Hepatocyte (in vitro differentiated cells): Measurements from ENCODE around the gene ZNF521. TPM values are rescaled to one million over a fixed set of nuclear protein-coding genes. Genes with fewer than 3 reads are reported as not detected.

Experiments used
- DNase-seq: peaks from one replicate; pipeline ENCODE4 v3.0.0-alpha.2; 2016; ENCODE audit warnings: low spot score
- H2AFZ ChIP-seq: fragments of 200-600 bp; sonication (generic); 2 replicates; pipeline ENCODE4 v1.6.0; 2016; ENCODE audit warnings: antibody characterized with exemption, mild to moderate bottlenecking
- H3K27ac ChIP-seq: fragments of 200-600 bp; sonication (generic); 2 replicates; pipeline ENCODE4 v1.5.1; 2016; ENCODE audit warnings: mild to moderate bottlenecking
- H3K27me3 ChIP-seq: fragments of 200-600 bp; sonication (generic); 2 replicates; pipeline ENCODE4 v1.6.1; 2016
- H3K36me3 ChIP-seq: fragments of 200-600 bp; sonication (generic); replicated peaks from 2 replicates; pipeline ENCODE4 v1.5.1; 2016; ENCODE audit warnings: low read depth; ENCODE audit not compliant: insufficient read depth
- H3K4me1 ChIP-seq: fragments of 200-600 bp; sonication (generic); 2 replicates; pipeline ENCODE4 v1.5.1; 2016; ENCODE audit warnings: mild to moderate bottlenecking, moderate library complexity; ENCODE audit not compliant: insufficient read depth
- H3K4me2 ChIP-seq: fragments of 200-600 bp; sonication (generic); 2 replicates; pipeline ENCODE4 v1.6.0; 2016
- H3K4me3 ChIP-seq: fragments of 200-600 bp; sonication (generic); 2 replicates; pipeline ENCODE4 v1.5.1; 2016; ENCODE audit warnings: mild to moderate bottlenecking
- H3K79me2 ChIP-seq: fragments of 200-600 bp; sonication (generic); 2 replicates; pipeline ENCODE4 v1.6.0; 2017; ENCODE audit warnings: mild to moderate bottlenecking
- H3K9me2 ChIP-seq: fragments of 200-600 bp; sonication (generic); replicated peaks from 2 replicates; pipeline ENCODE4 v1.6.0; 2017; ENCODE audit warnings: mild to moderate bottlenecking; ENCODE audit not compliant: insufficient read depth
- H3K9me3 ChIP-seq: fragments of 200-600 bp; sonication (generic); 2 replicates; pipeline ENCODE4 v1.5.1; 2016; ENCODE audit warnings: low read depth, mild to moderate bottlenecking
- H4K20me1 ChIP-seq: fragments of 200-600 bp; sonication (generic); 2 replicates; pipeline ENCODE4 v1.6.0; 2016; ENCODE audit warnings: mild to moderate bottlenecking; ENCODE audit not compliant: insufficient read depth, poor library complexity, severe bottlenecking
- CTCF ChIP-seq: fragments of 200-600 bp; sonication (generic); IDR thresholded peaks from 2 replicates; pipeline ENCODE4 v1.5.1; 2016; ENCODE audit warnings: antibody characterized with exemption, mild to moderate bottlenecking; ENCODE audit not compliant: poor library complexity
- EZH2 ChIP-seq: fragments of 200-600 bp; sonication (generic); IDR thresholded peaks from 2 replicates; pipeline ENCODE4 v1.6.1; 2016; ENCODE audit warnings: antibody characterized with exemption, mild to moderate bottlenecking, borderline replicate concordance
- EZH2phosphoT487 ChIP-seq: fragments of 200-600 bp; sonication (generic); IDR thresholded peaks from one replicate; pipeline ENCODE4 v1.6.1; 2018; ENCODE audit warnings: antibody characterized with exemption, mild to moderate bottlenecking, low read depth, moderate library complexity; ENCODE audit not compliant: unreplicated experiment, severe bottlenecking
- WGBS: methylation state at CpG from one replicate; pipeline ENCODE4 v1.1.6; 2016; ENCODE audit warnings: low lambda C conversion rate; ENCODE audit errors: missing lambda C conversion rate; 5-methylcytosine and 5-hydroxymethylcytosine counted together
- polyA plus RNA-seq: library from polyadenylated mRNA; unstranded; fragments of >200 nt; fragmentation: Nextera tagmentation; extraction: Ambion mirVana; gene quantifications from 2 replicates; pipeline ENCODE4 v1.2.1, GENCODE V29; 2016
- total RNA-seq: library from RNA; depleted of rRNA; stranded (reverse); fragments of >200 nt; gene quantifications from 2 replicates; pipeline ENCODE4 v1.2.3, GENCODE V29; 2014

ZNF521 gene
- total and polyA plus RNA-seq, 2 experiments from 2014 or later = 9.0 to 16.3 TPM

- H3K9me2 ChIP-seq = no peaks in the 10 kb centered on the region
- no peaks in the 10 kb centered on the region for H3K36me3 ChIP-seq
- no peaks in the 10 kb centered on the region for H3K9me3 ChIP-seq
- H3K4me2 ChIP-seq = no peak overlapping the region
- no peaks in the 10 kb centered on the region for H4K20me1 ChIP-seq
- no peak overlapping the region for H3K4me3 ChIP-seq
- H3K79me2 ChIP-seq = no peaks in the 10 kb centered on the region
- peaks cover 4% of the 10 kb centered on the region for H3K27me3 ChIP-seq
- no peaks in the 10 kb centered on the region for H3K4me1 ChIP-seq
- no peak overlapping the region for H2AFZ ChIP-seq
- DNase-seq = no peak
- WGBS = 79% methylated on average over 3 of the region's 3 CpGs
- TF ChIP-seq CTCF (no peak), EZH2phosphoT487 (no peak), EZH2 (no peak)
- no peak overlapping the region for H3K27ac ChIP-seq
Measured at GRCh38 chr18:25047421-25047820, 304.5 kb downstream of the ZNF521 start.

GRCh38 chr18:25044694-25045093, 307.3 kb downstream of the ZNF521 start:
- Histone ChIP-seq H3K27me3 (peaks cover 4% of the 10 kb centered on the region), H2AFZ (no peak overlapping the region), H3K9me3 (no peaks in the 10 kb centered on the region), H4K20me1 (no peaks in the 10 kb centered on the region), H3K79me2 (no peaks in the 10 kb centered on the region), H3K9me2 (no peaks in the 10 kb centered on the region), H3K4me1 (no peaks in the 10 kb centered on the region), H3K4me2 (no peak overlapping the region), H3K27ac (no peak overlapping the region), H3K36me3 (no peaks in the 10 kb centered on the region), H3K4me3 (no peak overlapping the region)
- DNase-seq = no peak
- no peak for TF ChIP-seq EZH2
- TF ChIP-seq CTCF = no peak
- no peak for TF ChIP-seq EZH2phosphoT487
- WGBS = 90% methylated on average over 2 of the region's 2 CpGs

- no peak for DNase-seq
- 88% methylated on average over 4 of the region's 4 CpGs for WGBS
Measured at GRCh38 chr18:25043104-25043503, 308.9 kb downstream of the ZNF521 start.

More at GRCh38 chr18:25043104-25043503, 308.9 kb downstream of the ZNF521 start:
- Histone ChIP-seq H3K36me3 (no peaks in the 10 kb centered on the region), H3K4me1 (no peaks in the 10 kb centered on the region), H3K9me2 (no peaks in the 10 kb centered on the region), H3K27me3 (peaks cover 4% of the 10 kb centered on the region), H3K9me3 (no peaks in the 10 kb centered on the region), H3K79me2 (no peaks in the 10 kb centered on the region), H3K4me3 (no peak overlapping the region), H3K4me2 (no peak overlapping the region), H3K27ac (peak overlapping the region; percentile 28), H2AFZ (no peak overlapping the region), H4K20me1 (no peaks in the 10 kb centered on the region)
- TF ChIP-seq EZH2 (no peak), EZH2phosphoT487 (no peak), CTCF (no peak)
